H9 (cell line): ENCODE measurements around the gene SLC48A1. TPM values are rescaled to one million over a fixed set of nuclear protein-coding genes. Genes with fewer than 3 reads are reported as not detected.

Source experiments
- DNase-seq: peaks from one replicate; pipeline ENCODE4 v3.0.0-alpha.2; 2017
- H2AFZ ChIP-seq: one replicate; pipeline ENCODE4 v1.6.1; 2013; ENCODE audit warnings: mild to moderate bottlenecking, low read length, control low read depth, moderate library complexity
- H2AK5ac ChIP-seq: 2 replicates; pipeline ENCODE4 v1.6.1; 2013; ENCODE audit warnings: low read length, control low read depth, mixed read lengths; ENCODE audit not compliant: insufficient read length
- H2BK120ac ChIP-seq: one replicate; pipeline ENCODE4 v1.6.1; 2013; ENCODE audit warnings: low read depth, mild to moderate bottlenecking, low read length, control low read depth, inconsistent platforms; ENCODE audit not compliant: poor library complexity, severe bottlenecking
- H2BK12ac ChIP-seq: 2 replicates; pipeline ENCODE4 v1.6.1; 2013; ENCODE audit warnings: low read length, control low read depth, mixed read lengths, low read depth; ENCODE audit not compliant: insufficient read length
- H2BK15ac ChIP-seq: 2 replicates; pipeline ENCODE4 v1.6.1; 2013; ENCODE audit warnings: low read depth, low read length, control low read depth
- H2BK20ac ChIP-seq: one replicate; pipeline ENCODE4 v1.6.1; 2013; ENCODE audit warnings: low read depth, mild to moderate bottlenecking, low read length, control low read depth, inconsistent platforms; ENCODE audit not compliant: poor library complexity, severe bottlenecking
- H2BK5ac ChIP-seq: 2 replicates; pipeline ENCODE4 v1.6.1; 2013; ENCODE audit warnings: low read length, control low read depth, mixed read lengths; ENCODE audit not compliant: insufficient read length
- H3K14ac ChIP-seq: 2 replicates; pipeline ENCODE4 v1.6.1; 2013; ENCODE audit warnings: low read length, control low read depth; ENCODE audit not compliant: insufficient read depth
- H3K18ac ChIP-seq: 2 replicates; pipeline ENCODE4 v1.6.1; 2013; ENCODE audit warnings: low read depth, mild to moderate bottlenecking, mixed read lengths, low read length, control low read depth; ENCODE audit not compliant: insufficient read length
- H3K23ac ChIP-seq: 2 replicates; pipeline ENCODE4 v1.6.1; 2013; ENCODE audit warnings: low read length, control low read depth, mixed read lengths, low read depth; ENCODE audit not compliant: insufficient read length
- H3K23me2 ChIP-seq: 2 replicates; pipeline ENCODE4 v1.6.1; 2013; ENCODE audit warnings: low read depth, mild to moderate bottlenecking, mixed read lengths, low read length, control low read depth; ENCODE audit not compliant: insufficient read length, poor library complexity, severe bottlenecking
- H3K27ac ChIP-seq: 2 replicates; pipeline ENCODE4 v1.5.1; 2013; ENCODE audit warnings: low read length, control low read depth, mixed read lengths, low read depth; ENCODE audit not compliant: insufficient read length
- H3K27me3 ChIP-seq: 2 replicates; pipeline ENCODE4 v1.6.1; 2013; ENCODE audit warnings: low read length, control low read depth, inconsistent platforms; ENCODE audit not compliant: insufficient read depth
- H3K4ac ChIP-seq: 2 replicates; pipeline ENCODE4 v1.6.1; 2013; ENCODE audit warnings: low read depth, mild to moderate bottlenecking, control low read depth, inconsistent platforms, low read length, moderate library complexity
- H3K4me1 ChIP-seq: 2 replicates; pipeline ENCODE4 v1.6.1; 2013; ENCODE audit warnings: low read length, control low read depth, inconsistent platforms; ENCODE audit not compliant: insufficient read depth
- H3K4me2 ChIP-seq: 2 replicates; pipeline ENCODE4 v1.6.1; 2013; ENCODE audit warnings: low read length, control low read depth, mixed read lengths; ENCODE audit not compliant: insufficient read length, insufficient read depth
- H3K56ac ChIP-seq: 2 replicates; pipeline ENCODE4 v1.6.1; 2013; ENCODE audit warnings: low read depth, mild to moderate bottlenecking, mixed read lengths, low read length, control low read depth; ENCODE audit not compliant: insufficient read length
- H3K79me1 ChIP-seq: 2 replicates; pipeline ENCODE4 v1.6.1; 2013; ENCODE audit warnings: low read depth, mild to moderate bottlenecking, moderate library complexity, low read length, control low read depth, inconsistent platforms; ENCODE audit not compliant: insufficient read depth, poor library complexity, severe bottlenecking
- H3K79me2 ChIP-seq: 2 replicates; pipeline ENCODE4 v1.6.1; 2013; ENCODE audit warnings: low read length, control low read depth, inconsistent platforms; ENCODE audit not compliant: insufficient read depth
- H3K9ac ChIP-seq: 2 replicates; pipeline ENCODE4 v1.6.1; 2013; ENCODE audit warnings: low read length, control low read depth, mixed read lengths; ENCODE audit not compliant: insufficient read length; ENCODE audit errors: extremely low read depth
- H3K9me3 ChIP-seq: one replicate; pipeline ENCODE4 v1.6.1; 2013; ENCODE audit warnings: low read depth, low read length, inconsistent platforms; ENCODE audit not compliant: control insufficient read depth
- H3T11ph ChIP-seq: one replicate; pipeline ENCODE4 v1.6.1; 2013; ENCODE audit warnings: mild to moderate bottlenecking, low read length, control low read depth, inconsistent platforms
- H4K20me1 ChIP-seq: one replicate; pipeline ENCODE4 v1.6.1; 2013; ENCODE audit not compliant: control insufficient read depth, insufficient read length, insufficient read depth
- H4K5ac ChIP-seq: 2 replicates; pipeline ENCODE4 v1.6.1; 2013; ENCODE audit warnings: low read depth, mild to moderate bottlenecking, mixed read lengths, low read length, control low read depth; ENCODE audit not compliant: insufficient read length
- H4K8ac ChIP-seq: replicated peaks from 2 replicates; pipeline ENCODE4 v1.6.1; 2013; ENCODE audit warnings: low read length, control low read depth, mixed read lengths, low read depth; ENCODE audit not compliant: insufficient read length
- H4K91ac ChIP-seq: 2 replicates; pipeline ENCODE4 v1.6.1; 2013; ENCODE audit warnings: low read depth, mild to moderate bottlenecking, moderate library complexity, mixed read lengths, low read length, control low read depth; ENCODE audit not compliant: insufficient read length
- H3K27ac Mint-ChIP-seq, 3 experiments: 2 replicates in 2 of 3; 3 replicates in 1 of 3; pipeline ENCODE4 v1.8.0; 2020 to 2021; ENCODE audit warnings: mixed read lengths in 3 of 3, mild to moderate bottlenecking in 1 of 3, moderate library complexity in 1 of 3
- H3K27me3 Mint-ChIP-seq: 2 replicates; pipeline ENCODE4 v1.8.0; 2021; ENCODE audit warnings: low read depth, mild to moderate bottlenecking, moderate library complexity, mixed read lengths
- H3K36me3 Mint-ChIP-seq, 3 experiments: 2 replicates in 2 of 3; 3 replicates in 1 of 3; pipeline ENCODE4 v1.8.0; 2020 to 2021; ENCODE audit warnings: low read depth in 3 of 3, mixed read lengths in 3 of 3; ENCODE audit not compliant: insufficient read depth in 1 of 3
- H3K4me1 Mint-ChIP-seq, 2 experiments: 2 replicates each; pipeline ENCODE4 v1.8.0; 2020; ENCODE audit warnings: mixed read lengths in 2 of 2
- H3K4me3 Mint-ChIP-seq, 2 experiments: 2 replicates in 1 of 2; 3 replicates in 1 of 2; pipeline ENCODE4 v1.8.0; 2020 to 2021; ENCODE audit warnings: mild to moderate bottlenecking in 2 of 2, mixed read lengths in 2 of 2, moderate library complexity in 1 of 2
- H3K9me3 Mint-ChIP-seq, 2 experiments: 2 replicates in 1 of 2; 3 replicates in 1 of 2; pipeline ENCODE4 v1.8.0; 2020; ENCODE audit warnings: mild to moderate bottlenecking in 2 of 2, mixed read lengths in 2 of 2, moderate library complexity in 1 of 2
- WGBS: extraction: QIAGEN DNeasy Blood & Tissue Kit; methylation state at CpG from one replicate; pipeline ENCODE4 v1.1.7; 2013; ENCODE audit warnings: missing lambda C conversion rate, low lambda C conversion rate, mixed read lengths; ENCODE audit not compliant: insufficient read length; ENCODE audit errors: extremely low coverage; 5-methylcytosine and 5-hydroxymethylcytosine counted together
- long read RNA-seq: library from polyadenylated mRNA; unstranded; transcript quantifications from one replicate; pipeline ENCODE4 v2.0.0, GENCODE V29; 2020
- total RNA-seq: library from RNA; stranded (reverse); gene quantifications from 2 replicates; pipeline ENCODE4 v1.2.1, GENCODE V29; 2021
- TF ChIP-seq, protein P1 (sequence below): fragments of 200-600 bp; sonication (generic); conservative IDR thresholded peaks from 3 replicates; pipeline ENCODE4 v1.8.0; 2021; ENCODE audit warnings: antibody characterized with exemption, mild to moderate bottlenecking

The SLC48A1 gene
- total RNA-seq, result 10.6 TPM in 2 replicates
- long read RNA-seq, transcript SLC48A1-201 (3 exons, 3,010 nt), result major isoform, 64 of 84 reads
- long read RNA-seq, partial matches to known transcripts, result 3 of 84 reads
- long read RNA-seq, other reads (novel, unspliced or antisense), result 14 of 84 reads

DNA sequence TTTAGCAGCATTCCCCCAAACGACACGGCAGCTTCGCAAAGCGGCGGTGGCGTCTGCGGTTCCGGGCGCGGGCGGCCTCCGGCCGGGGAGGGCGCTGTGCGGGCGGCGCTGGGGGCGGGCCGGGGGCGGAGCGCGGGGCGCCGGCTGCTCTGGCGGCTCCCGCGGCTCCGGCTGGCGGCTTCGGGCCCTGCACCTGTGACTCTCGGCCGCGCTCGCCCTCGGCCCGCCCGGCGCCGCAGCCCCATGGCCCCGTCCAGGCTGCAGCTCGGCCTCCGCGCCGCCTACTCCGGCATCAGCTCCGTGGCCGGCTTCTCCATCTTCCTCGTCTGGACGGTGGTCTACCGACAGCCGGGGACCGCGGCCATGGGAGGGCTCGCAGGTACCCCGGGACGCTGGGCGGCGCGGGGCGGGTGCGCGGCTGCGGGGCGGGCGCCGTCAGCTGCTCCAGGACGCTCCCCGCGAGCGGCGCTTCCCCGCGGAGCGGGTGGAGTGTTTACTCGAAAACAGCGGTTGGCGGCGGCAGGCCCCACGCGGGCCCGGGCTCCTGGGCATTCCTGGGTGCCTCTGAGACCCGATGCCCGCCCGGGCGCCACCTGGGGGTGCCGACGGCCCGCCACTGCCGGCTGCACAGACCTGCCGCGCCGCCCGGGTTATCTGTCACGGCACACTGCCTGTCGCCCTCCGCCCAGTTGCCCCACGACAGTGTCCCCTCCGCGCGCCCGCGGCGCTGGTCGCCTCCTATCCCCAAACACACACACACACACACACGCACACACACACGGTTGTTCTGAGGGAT, at the start of gene SLC48A1:
Gene SLC48A1, plus strand, starts transcription at position 177 of the 796 bp plus-strand sequence. Its CDS starts 67 bp downstream, at position 244.
- no peak within 1 kb of the TSS for H2BK5ac ChIP-seq
- WGBS, result no CpG with 5 or more reads among the region's 106 CpGs
- H3K9ac ChIP-seq, result no peak within 1 kb of the TSS
- H3K27me3 Mint-ChIP-seq, result peaks cover 22% of the 10 kb centered on the region
- H3T11ph ChIP-seq, result no peak within 1 kb of the TSS
- peaks cover 6% of the 10 kb centered on the region for H3K23me2 ChIP-seq
- H2BK12ac ChIP-seq, result no peak within 1 kb of the TSS
- peaks cover 0 to 1% (median 0%) of the 10 kb centered on the region in 3 experiments; a peak in 2 of 7 replicates for H3K36me3 Mint-ChIP-seq
- no peak within 1 kb of the TSS for H3K23ac ChIP-seq
- no peak within 1 kb of the TSS for H4K8ac ChIP-seq
- peak within 1 kb of the TSS; percentile 69 for H3K4me2 ChIP-seq
- peak within 1 kb of the TSS in 1 of 3 experiments; percentile 27; a peak in 2 of 7 replicates for H3K27ac Mint-ChIP-seq
- no peak within 1 kb of the TSS for H2BK20ac ChIP-seq
- no peak within 1 kb of the TSS for H4K91ac ChIP-seq
- H4K5ac ChIP-seq, result no peak within 1 kb of the TSS
- H2AK5ac ChIP-seq, result no peak within 1 kb of the TSS
- no peaks in the 10 kb centered on the region for H3K27me3 ChIP-seq
- DNase-seq, result peak; percentile 79
- peaks cover 1% of the 10 kb centered on the region for H4K20me1 ChIP-seq
- no peaks in the 10 kb centered on the region for H3K79me1 ChIP-seq
- TF ChIP-seq, protein P1, sequence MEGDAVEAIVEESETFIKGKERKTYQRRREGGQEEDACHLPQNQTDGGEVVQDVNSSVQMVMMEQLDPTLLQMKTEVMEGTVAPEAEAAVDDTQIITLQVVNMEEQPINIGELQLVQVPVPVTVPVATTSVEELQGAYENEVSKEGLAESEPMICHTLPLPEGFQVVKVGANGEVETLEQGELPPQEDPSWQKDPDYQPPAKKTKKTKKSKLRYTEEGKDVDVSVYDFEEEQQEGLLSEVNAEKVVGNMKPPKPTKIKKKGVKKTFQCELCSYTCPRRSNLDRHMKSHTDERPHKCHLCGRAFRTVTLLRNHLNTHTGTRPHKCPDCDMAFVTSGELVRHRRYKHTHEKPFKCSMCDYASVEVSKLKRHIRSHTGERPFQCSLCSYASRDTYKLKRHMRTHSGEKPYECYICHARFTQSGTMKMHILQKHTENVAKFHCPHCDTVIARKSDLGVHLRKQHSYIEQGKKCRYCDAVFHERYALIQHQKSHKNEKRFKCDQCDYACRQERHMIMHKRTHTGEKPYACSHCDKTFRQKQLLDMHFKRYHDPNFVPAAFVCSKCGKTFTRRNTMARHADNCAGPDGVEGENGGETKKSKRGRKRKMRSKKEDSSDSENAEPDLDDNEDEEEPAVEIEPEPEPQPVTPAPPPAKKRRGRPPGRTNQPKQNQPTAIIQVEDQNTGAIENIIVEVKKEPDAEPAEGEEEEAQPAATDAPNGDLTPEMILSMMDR, result peak; percentile 37; the same call in 2 of the 3 replicates
- no peak within 1 kb of the TSS for H2BK15ac ChIP-seq
- no peak within 1 kb of the TSS for H3K4ac ChIP-seq
- no peak within 1 kb of the TSS for H2AFZ ChIP-seq
- no peaks in the 10 kb centered on the region for H3K9me3 ChIP-seq
- H3K9me3 Mint-ChIP-seq, result no peaks in the 10 kb centered on the region
- peak within 1 kb of the TSS; percentile 81 to 92 for H3K4me3 Mint-ChIP-seq
- no peak within 1 kb of the TSS for H3K56ac ChIP-seq
- H3K18ac ChIP-seq, result no peak within 1 kb of the TSS
- no peaks in the 10 kb centered on the region for H3K79me2 ChIP-seq
- no peak within 1 kb of the TSS for H3K27ac ChIP-seq
- H3K4me1 ChIP-seq, result peaks cover 5% of the 10 kb centered on the region
- H3K4me1 Mint-ChIP-seq, result peaks cover 20 to 32% of the 10 kb centered on the region in 2 experiments
- no peak within 1 kb of the TSS for H2BK120ac ChIP-seq
- no peak within 1 kb of the TSS; the same call in 1 of the 2 replicates for H3K14ac ChIP-seq
